A673 (cell line): ENCODE data around the gene ATRX. TPM values are rescaled to one million over a fixed set of nuclear protein-coding genes. Genes with fewer than 3 reads are reported as not detected.

Experiments used
- BruUV-seq: library from RNA; stranded (reverse); fragments of 400-500 nt; replicated peaks from 2 replicates; lab custom pipeline; 2021; lab: Mats Ljungman, UMichigan
- CTCF ChIA-PET: fragments of 300-600 bp; sonication (Branson Sonifier 250); formaldehyde crosslinking; loops from one replicate; lab custom pipeline; 2022; ENCODE audit warnings: antibody characterized with exemption; lab: Charles Lee
- POLR2A ChIA-PET: fragments of 300-600 bp; sonication (Branson Sonifier 250); formaldehyde crosslinking; loops from one replicate; lab custom pipeline; 2022; ENCODE audit warnings: antibody characterized with exemption; ENCODE audit not compliant: low non-redundant PET; lab: Charles Lee
- DNase-seq: peaks from one replicate; pipeline ENCODE4 v3.0.0-alpha.2; 2015; ENCODE audit warnings: low spot score
- H3K27ac ChIP-seq: fragments of 200-600 bp; sonication (generic); 2 replicates; pipeline ENCODE4 v1.5.1; 2016; ENCODE audit warnings: mixed run types, low read depth, mild to moderate bottlenecking, mixed read lengths, antibody characterized with exemption, low read length; ENCODE audit not compliant: poor library complexity, severe bottlenecking
- H3K27me3 ChIP-seq: fragments of 200-600 bp; sonication (generic); replicated peaks from 2 replicates; pipeline ENCODE4 v1.6.1; 2017; ENCODE audit warnings: mixed run types, low read depth, mild to moderate bottlenecking, mixed read lengths, antibody characterized with exemption, low read length; ENCODE audit not compliant: insufficient read depth, poor library complexity
- H3K36me3 ChIP-seq: fragments of 200-600 bp; sonication (generic); 2 replicates; pipeline ENCODE4 v1.6.1; 2016; ENCODE audit warnings: mixed run types, mild to moderate bottlenecking, mixed read lengths, antibody characterized with exemption, low read length; ENCODE audit not compliant: insufficient read depth, poor library complexity, severe bottlenecking
- H3K4me1 ChIP-seq: fragments of 200-600 bp; sonication (generic); 2 replicates; pipeline ENCODE4 v1.6.1; 2017; ENCODE audit warnings: mixed run types, mild to moderate bottlenecking, mixed read lengths, antibody characterized with exemption, low read length; ENCODE audit not compliant: insufficient read depth, poor library complexity, severe bottlenecking
- H3K4me3 ChIP-seq: fragments of 200-600 bp; sonication (generic); 2 replicates; pipeline ENCODE4 v1.5.1; 2016; ENCODE audit warnings: low read depth, mixed run types, mild to moderate bottlenecking, mixed read lengths, low read length; ENCODE audit not compliant: poor library complexity, severe bottlenecking
- H3K9me3 ChIP-seq: fragments of 200-600 bp; sonication (generic); 2 replicates; pipeline ENCODE4 v1.6.1; 2016; ENCODE audit warnings: mixed run types, low read depth, mild to moderate bottlenecking, mixed read lengths, antibody characterized with exemption, low read length; ENCODE audit not compliant: poor library complexity, severe bottlenecking
- EZH2 ChIP-seq: fragments of 200-600 bp; sonication (generic); IDR thresholded peaks from 2 replicates; pipeline ENCODE4 v1.6.1; 2017; ENCODE audit warnings: borderline replicate concordance, low read depth, mild to moderate bottlenecking, mixed read lengths, antibody characterized with exemption, low read length; ENCODE audit not compliant: poor library complexity, severe bottlenecking
- intact Hi-C: fragments of 100-400 bp; cut with micrococcal nuclease; formaldehyde crosslinking; loops from one replicate; pipeline ENCODE4 v1.10.0; 2022; ENCODE audit not compliant: unreplicated experiment
- total RNA-seq: library from RNA; stranded (reverse); gene quantifications from 2 replicates; pipeline ENCODE4 v1.2.3, GENCODE V29; 2021
- TF ChIP-seq, protein P1 (sequence below): fragments of 300-800, 200-600 bp; sonication (generic); conservative IDR thresholded peaks from 2 replicates; pipeline ENCODE4 v1.5.1; 2017; ENCODE audit warnings: low read depth, mild to moderate bottlenecking, antibody characterized with exemption, low read length, moderate library complexity, mixed read lengths

ATRX gene
- total RNA-seq, 1 experiment from 2014 or later = 101 TPM

DNA sequence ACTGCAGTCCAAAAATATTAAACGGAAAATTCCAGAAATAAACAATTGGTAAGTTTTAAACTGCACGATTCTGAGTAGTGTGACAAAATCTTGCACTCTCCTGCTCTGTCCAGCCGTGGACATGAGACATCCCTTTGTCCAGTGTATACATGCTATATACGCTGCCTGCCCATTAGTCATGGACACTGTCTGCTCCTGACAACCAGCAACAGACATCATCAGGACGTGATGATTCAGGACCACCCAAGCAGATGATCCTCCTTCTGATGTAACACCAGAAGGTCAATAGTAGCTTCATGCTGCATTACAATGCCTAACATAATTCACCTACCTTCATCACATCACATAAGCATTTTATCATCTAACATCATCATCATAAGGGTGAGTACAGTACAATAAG lies 36.3 kb downstream of the ATRX start:
- POLR2A ChIA-PET = no interaction called here
- DNase-seq = no peak
- Histone ChIP-seq H3K27ac (no peak overlapping the region), H3K27me3 (no peaks in the 10 kb centered on the region), H3K4me3 (no peak overlapping the region), H3K9me3 (peaks cover 3% of the 10 kb centered on the region), H3K36me3 (no peaks in the 10 kb centered on the region), H3K4me1 (no peaks in the 10 kb centered on the region)
- TF ChIP-seq, protein P1, sequence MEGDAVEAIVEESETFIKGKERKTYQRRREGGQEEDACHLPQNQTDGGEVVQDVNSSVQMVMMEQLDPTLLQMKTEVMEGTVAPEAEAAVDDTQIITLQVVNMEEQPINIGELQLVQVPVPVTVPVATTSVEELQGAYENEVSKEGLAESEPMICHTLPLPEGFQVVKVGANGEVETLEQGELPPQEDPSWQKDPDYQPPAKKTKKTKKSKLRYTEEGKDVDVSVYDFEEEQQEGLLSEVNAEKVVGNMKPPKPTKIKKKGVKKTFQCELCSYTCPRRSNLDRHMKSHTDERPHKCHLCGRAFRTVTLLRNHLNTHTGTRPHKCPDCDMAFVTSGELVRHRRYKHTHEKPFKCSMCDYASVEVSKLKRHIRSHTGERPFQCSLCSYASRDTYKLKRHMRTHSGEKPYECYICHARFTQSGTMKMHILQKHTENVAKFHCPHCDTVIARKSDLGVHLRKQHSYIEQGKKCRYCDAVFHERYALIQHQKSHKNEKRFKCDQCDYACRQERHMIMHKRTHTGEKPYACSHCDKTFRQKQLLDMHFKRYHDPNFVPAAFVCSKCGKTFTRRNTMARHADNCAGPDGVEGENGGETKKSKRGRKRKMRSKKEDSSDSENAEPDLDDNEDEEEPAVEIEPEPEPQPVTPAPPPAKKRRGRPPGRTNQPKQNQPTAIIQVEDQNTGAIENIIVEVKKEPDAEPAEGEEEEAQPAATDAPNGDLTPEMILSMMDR = no peak
- TF ChIP-seq EZH2 = no peak
- CTCF ChIA-PET = no interaction called here
- no TSS peak for BruUV-seq
- intact Hi-C loops = no loop called here

DNA sequence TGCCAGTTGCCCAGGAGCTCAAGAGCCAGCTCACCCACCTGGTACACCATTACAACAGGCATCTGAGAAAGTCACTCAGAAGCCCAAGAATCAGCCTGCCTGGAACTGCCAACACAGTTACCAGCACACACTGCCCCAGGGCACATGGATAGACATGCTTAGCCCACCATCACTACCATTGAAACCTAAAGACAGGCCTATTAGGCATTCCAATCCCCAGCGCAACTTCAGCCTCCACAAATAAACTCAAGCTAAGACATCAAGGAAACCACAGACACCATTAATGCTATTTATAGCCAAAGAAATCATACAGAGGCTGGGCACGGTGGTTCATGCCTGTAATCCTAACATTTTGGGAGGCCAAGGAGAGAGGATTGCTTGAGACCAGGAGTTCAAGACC lies 42.3 kb downstream of the ATRX start:
- H3K36me3 ChIP-seq = no peaks in the 10 kb centered on the region
- H3K4me3 ChIP-seq = no peak overlapping the region
- H3K27ac ChIP-seq = no peak overlapping the region
- no peak for TF ChIP-seq EZH2
- TF ChIP-seq, protein P1 = no peak
- no peaks in the 10 kb centered on the region for H3K27me3 ChIP-seq
- no peaks in the 10 kb centered on the region for H3K9me3 ChIP-seq
- DNase-seq = no peak
- POLR2A ChIA-PET = no interaction called here
- no TSS peak for BruUV-seq
- H3K4me1 ChIP-seq = peaks cover 3% of the 10 kb centered on the region
- intact Hi-C loops = no loop called here
- CTCF ChIA-PET = no interaction called here

DNA sequence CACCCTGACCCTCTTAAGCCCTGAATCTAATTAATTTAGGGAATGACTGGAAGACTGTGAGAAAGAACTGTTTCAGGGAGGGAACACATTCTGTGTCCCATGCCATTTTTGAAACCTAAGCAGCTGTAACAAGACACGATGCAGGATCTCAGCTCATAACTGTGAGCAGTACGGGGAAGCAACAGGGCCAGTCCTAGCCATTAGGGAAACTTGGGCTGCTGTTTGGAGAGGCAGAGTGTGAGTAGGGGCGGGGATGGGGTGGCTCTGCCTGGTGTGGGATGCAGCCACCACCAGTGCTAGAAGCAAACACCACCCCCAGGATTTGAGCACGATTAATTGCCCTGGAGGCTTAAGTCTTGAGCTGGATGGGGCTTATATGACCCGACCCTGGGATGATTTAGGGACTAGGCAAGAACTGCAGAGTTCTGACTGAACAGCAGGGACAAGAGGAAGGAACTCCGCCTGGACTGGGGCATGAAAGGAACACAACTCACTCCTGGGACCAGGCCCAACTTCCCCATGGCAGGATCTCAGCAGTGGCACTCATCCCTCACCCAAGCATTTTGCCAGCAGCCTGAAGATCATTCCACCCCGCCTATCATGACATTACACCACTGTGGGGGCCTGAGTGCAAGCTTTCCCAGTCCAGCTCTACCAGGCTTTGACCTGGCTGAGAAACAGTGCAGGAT lies 43.1 kb downstream of the ATRX start:
- no peaks in the 10 kb centered on the region for H3K9me3 ChIP-seq
- H3K27me3 ChIP-seq = no peaks in the 10 kb centered on the region
- TF ChIP-seq EZH2 = no peak
- TF ChIP-seq, protein P1 = no peak
- H3K27ac ChIP-seq = no peak overlapping the region
- DNase-seq = no peak
- no TSS peak for BruUV-seq
- ChIA-PET CTCF (no interaction called here), POLR2A (no interaction called here)
- H3K36me3 ChIP-seq = no peaks in the 10 kb centered on the region
- H3K4me1 ChIP-seq = peaks cover 3% of the 10 kb centered on the region
- no peak overlapping the region for H3K4me3 ChIP-seq
- intact Hi-C loops = no loop called here
